ENCODE results near the gene ARID3B. TPM values are rescaled to one million over a fixed set of nuclear protein-coding genes. Genes with fewer than 3 reads are reported as not detected.

ARID3B gene
- total and polyA plus RNA-seq, 2 of the 13 experiments (the other 11 are each of a cell fraction or from before 2014, with no cell fraction given) = 5.3 to 12.8 TPM

DNA sequence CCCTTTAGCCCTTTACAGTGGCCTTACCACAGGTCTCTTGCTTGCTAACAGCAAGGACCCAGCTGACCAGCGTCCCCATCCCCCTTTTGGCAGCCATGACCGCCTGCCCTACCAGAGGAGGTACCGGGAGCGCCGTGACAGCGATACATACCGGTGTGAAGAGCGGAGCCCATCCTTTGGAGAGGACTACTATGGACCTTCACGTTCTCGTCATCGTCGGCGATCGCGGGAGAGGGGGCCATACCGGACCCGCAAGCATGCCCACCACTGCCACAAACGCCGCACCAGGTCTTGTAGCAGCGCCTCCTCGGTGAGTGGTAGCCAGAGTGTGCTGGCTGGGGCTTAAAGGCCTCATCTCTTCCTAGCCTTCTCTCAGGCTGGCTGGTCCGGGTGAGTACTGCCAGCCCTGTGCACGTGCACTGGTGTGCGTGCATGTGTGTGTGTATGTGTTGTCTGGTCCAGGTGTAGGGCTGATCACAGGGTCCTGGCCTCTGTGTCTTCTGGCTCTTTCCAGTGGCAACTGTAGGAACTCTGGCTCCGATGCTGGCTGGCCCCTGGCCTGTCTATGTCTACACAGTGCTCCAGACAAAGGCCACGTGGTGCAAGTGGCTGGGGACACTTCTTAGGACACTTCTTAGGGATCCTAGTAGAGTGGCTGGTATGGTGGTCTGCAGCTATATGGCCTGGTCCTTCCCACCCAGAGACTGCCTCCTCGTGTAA is 79.1 kb downstream of the ARID3B start (continued):
- TF ChIP-seq, protein P1, sequence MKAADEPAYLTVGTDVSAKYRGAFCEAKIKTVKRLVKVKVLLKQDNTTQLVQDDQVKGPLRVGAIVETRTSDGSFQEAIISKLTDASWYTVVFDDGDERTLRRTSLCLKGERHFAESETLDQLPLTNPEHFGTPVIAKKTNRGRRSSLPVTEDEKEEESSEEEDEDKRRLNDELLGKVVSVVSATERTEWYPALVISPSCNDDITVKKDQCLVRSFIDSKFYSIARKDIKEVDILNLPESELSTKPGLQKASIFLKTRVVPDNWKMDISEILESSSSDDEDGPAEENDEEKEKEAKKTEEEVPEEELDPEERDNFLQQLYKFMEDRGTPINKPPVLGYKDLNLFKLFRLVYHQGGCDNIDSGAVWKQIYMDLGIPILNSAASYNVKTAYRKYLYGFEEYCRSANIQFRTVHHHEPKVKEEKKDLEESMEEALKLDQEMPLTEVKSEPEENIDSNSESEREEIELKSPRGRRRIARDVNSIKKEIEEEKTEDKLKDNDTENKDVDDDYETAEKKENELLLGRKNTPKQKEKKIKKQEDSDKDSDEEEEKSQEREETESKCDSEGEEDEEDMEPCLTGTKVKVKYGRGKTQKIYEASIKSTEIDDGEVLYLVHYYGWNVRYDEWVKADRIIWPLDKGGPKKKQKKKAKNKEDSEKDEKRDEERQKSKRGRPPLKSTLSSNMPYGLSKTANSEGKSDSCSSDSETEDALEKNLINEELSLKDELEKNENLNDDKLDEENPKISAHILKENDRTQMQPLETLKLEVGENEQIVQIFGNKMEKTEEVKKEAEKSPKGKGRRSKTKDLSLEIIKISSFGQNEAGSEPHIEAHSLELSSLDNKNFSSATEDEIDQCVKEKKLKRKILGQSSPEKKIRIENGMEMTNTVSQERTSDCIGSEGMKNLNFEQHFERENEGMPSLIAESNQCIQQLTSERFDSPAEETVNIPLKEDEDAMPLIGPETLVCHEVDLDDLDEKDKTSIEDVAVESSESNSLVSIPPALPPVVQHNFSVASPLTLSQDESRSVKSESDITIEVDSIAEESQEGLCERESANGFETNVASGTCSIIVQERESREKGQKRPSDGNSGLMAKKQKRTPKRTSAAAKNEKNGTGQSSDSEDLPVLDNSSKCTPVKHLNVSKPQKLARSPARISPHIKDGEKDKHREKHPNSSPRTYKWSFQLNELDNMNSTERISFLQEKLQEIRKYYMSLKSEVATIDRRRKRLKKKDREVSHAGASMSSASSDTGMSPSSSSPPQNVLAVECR (CRISPR knock-in tag; IDR thresholded peaks at IDR 0.05; ENCODE audit: borderline replicate concordance) = no peak
- no peak for TF ChIP-seq U2AF1 (optimal IDR thresholded peaks at IDR 0.05; ENCODE audit: low read depth, low read length)
- TF ChIP-seq AGO2 (optimal IDR thresholded peaks at IDR 0.05; ENCODE audit: low read depth, low read length) = peak; percentile 32
- TF ChIP-seq RARA (CRISPR knock-in tag; IDR thresholded peaks at IDR 0.05) = no peak
- TF ChIP-seq ATAD3A (CRISPR knock-in tag; IDR thresholded peaks at IDR 0.05) = no peak

DNA sequence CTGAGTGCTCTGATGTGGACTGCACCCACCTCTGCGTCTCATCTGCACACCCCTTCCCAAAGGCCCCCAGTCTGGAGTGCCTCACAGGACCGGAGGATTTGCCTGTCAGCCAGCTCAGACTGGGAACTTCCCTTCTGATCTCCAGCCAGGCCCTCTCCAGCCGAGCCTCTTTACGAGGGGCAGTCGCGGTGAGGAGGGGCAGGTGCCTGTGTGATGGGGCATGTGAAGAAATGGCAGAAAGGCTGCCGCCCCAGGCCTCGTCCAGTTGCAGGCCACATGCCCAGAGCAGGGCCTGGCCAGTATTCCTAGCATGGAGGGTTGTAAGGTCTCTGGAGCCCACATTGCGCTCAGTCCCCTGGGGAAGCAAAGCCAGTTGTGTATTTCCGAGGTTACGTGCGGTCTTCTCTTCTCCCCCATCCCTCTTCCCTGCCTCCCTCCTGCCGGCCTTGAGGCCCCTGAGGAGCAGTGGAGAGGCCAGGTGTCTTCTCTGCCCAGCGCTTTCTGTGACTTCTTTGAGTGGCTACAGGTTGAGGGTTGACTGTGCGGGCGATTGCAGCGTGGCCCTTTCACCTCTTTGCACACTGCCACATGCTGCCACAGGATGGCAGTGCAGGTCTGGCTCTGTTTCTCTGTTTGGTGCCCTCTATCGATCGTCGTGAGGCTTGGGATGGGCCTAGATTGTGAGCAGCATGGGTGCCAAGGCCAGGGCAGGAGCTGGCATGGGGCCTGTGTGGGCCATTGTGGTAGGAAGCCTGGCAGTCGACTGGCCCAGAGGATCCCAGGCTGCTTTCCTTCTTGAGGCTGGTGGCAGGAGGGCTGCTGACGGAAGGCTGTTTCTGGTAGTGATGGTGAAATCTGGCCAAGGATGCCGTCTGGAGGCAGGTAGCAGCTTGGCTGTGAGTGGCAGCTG is 79.9 kb downstream of the ARID3B start:
- 68% methylated on average over 10 of the region's 23 CpGs for WGBS (ENCODE audit: low lambda C conversion rate)
- no peak overlapping the region for H3K4me3 ChIP-seq (replicated peaks in 1 of 3; ENCODE audit: insufficient read depth in 1 of 3, low read depth in 2 of 3, low read length in 3 of 3)
- H4K20me1 ChIP-seq (ENCODE audit: insufficient read depth, low read length) = peaks cover 58% of the 10 kb centered on the region
- no peaks in the 10 kb centered on the region; a peak in 1 of 5 replicates for H3K27me3 ChIP-seq (ENCODE audit: control insufficient read depth in 1 of 2, insufficient read depth in 2 of 2, low read length in 2 of 2)
- POLR2A ChIA-PET = interaction anchor here (0.7 kb wide), 1 partner anchor 150 kb away, joined by 3 read pairs; no protein-coding TSS in a partner anchor
- intact Hi-C loops (cut with micrococcal nuclease; ENCODE audit: unreplicated experiment) = no loop called here
- ATAC-seq (peak; percentile 79), FAIRE-seq (peak; percentile 78), DNase-seq (ENCODE audit: low spot score) (peak; percentile 79)
- H3K4me1 ChIP-seq (ENCODE audit: insufficient read depth, low read length) = peaks cover 28% of the 10 kb centered on the region
- CTCF ChIA-PET (ENCODE audit: low intra/inter-chr PET ratio, low total read pairs) = interaction anchor here (1.1 to 2.6 kb wide), 5 partner anchors 11 to 248 kb away, joined by 3 to 19 read pairs (median 7); no protein-coding TSS in a partner anchor
- no peak overlapping the region for H3K9ac ChIP-seq (ENCODE audit: insufficient read depth, low read depth, low read length)
- BruUV-seq (replicated peaks) = no TSS peak
- no peak overlapping the region for H2AFZ ChIP-seq (ENCODE audit: low read length)
- in situ Hi-C loops (cut with HindIII; ENCODE audit: extremely low pct_ligation_motif_present, low pct_unique_long_range_greater_than_20kb) = loop anchor here (5.0 kb wide), 1 partner anchor 249 kb away; no protein-coding TSS in a partner anchor
- H3K79me2 ChIP-seq (ENCODE audit: insufficient read depth, low read length) = peaks cover 48% of the 10 kb centered on the region
- peaks cover 44 to 68% of the 10 kb centered on the region in 2 experiments for H3K36me3 ChIP-seq (replicated peaks in 1 of 2; ENCODE audit: control insufficient read depth in 1 of 2, insufficient read depth in 2 of 2, low read length in 2 of 2)
- no peaks in the 10 kb centered on the region for H3K9me3 ChIP-seq (ENCODE audit: low read length)
- no peak overlapping the region for H3K27ac ChIP-seq (ENCODE audit: extremely low read length, insufficient read depth, low read length)
- no peak overlapping the region for H3K4me2 ChIP-seq (ENCODE audit: low read depth, low read length)
- TF ChIP-seq, protein P2, sequence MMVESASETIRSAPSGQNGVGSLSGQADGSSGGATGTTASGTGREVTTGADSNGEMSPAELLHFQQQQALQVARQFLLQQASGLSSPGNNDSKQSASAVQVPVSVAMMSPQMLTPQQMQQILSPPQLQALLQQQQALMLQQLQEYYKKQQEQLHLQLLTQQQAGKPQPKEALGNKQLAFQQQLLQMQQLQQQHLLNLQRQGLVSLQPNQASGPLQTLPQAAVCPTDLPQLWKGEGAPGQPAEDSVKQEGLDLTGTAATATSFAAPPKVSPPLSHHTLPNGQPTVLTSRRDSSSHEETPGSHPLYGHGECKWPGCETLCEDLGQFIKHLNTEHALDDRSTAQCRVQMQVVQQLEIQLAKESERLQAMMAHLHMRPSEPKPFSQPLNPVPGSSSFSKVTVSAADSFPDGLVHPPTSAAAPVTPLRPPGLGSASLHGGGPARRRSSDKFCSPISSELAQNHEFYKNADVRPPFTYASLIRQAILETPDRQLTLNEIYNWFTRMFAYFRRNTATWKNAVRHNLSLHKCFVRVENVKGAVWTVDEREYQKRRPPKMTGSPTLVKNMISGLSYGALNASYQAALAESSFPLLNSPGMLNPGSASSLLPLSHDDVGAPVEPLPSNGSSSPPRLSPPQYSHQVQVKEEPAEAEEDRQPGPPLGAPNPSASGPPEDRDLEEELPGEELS (CRISPR knock-in tag; IDR thresholded peaks at IDR 0.05) = no peak
- TF ChIP-seq, protein P3, sequence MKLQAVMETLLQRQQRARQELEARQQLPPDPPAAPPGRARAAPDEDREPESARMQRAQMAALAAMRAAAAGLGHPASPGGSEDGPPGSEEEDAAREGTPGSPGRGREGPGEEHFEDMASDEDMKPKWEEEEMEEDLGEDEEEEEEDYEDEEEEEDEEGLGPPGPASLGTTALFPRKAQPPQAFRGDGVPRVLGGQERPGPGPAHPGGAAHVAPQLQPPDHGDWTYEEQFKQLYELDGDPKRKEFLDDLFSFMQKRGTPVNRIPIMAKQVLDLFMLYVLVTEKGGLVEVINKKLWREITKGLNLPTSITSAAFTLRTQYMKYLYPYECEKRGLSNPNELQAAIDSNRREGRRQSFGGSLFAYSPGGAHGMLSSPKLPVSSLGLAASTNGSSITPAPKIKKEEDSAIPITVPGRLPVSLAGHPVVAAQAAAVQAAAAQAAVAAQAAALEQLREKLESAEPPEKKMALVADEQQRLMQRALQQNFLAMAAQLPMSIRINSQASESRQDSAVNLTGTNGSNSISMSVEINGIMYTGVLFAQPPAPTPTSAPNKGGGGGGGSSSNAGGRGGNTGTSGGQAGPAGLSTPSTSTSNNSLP (IDR thresholded peaks at IDR 0.05; ENCODE audit: low read depth, low read length) = no peak
- TF ChIP-seq ZC3H13 (CRISPR knock-in tag; IDR thresholded peaks at IDR 0.05) (peak; percentile 46; the same call in 1 of the 2 replicates), IRF2 (CRISPR knock-in tag; IDR thresholded peaks at IDR 0.05) (peak; percentile 42; the same call in 1 of the 2 replicates), GATAD1 (CRISPR knock-in tag; IDR thresholded peaks at IDR 0.05) (peak; percentile 63; the same call in 1 of the 2 replicates), HOXA3 (CRISPR knock-in tag; IDR thresholded peaks at IDR 0.05) (peak; percentile 51; the same call in 1 of the 2 replicates)

Data from HepG2 (cell line).